T-helper 2 cell treated with Interferon-gamma antibody and Interleukin-4, amounts not matched to agents 100 ng/mL and 5 ng/mL, for 36 hours (primary cell): ENCODE measurements around the gene HOOK2. TPM values are rescaled to one million over a fixed set of nuclear protein-coding genes. Genes with fewer than 3 reads are reported as not detected.

ENCODE experiments used
- intact Hi-C: fragments of 100-400 bp; cut with micrococcal nuclease; formaldehyde crosslinking; loops from one replicate; pipeline ENCODE4 v1.15.1; 2023
- total RNA-seq: library from RNA; stranded (reverse); gene quantifications from 2 replicates; pipeline ENCODE4 v1.2.3, GENCODE V29; 2022

The HOOK2 gene
- total RNA-seq, 1 donor from 2014 or later: 14.6 TPM

GRCh38 chr19:12793290-12794195 lies 18.2 kb upstream of the HOOK2 start:
- intact Hi-C loops: loop anchor here (2.0 to 5.0 kb wide), 4 partner anchors 71 to 1356 kb away; partner anchors contain the start of genes DHPS, IER2, ODAD3 and PRKCSH

DNA sequence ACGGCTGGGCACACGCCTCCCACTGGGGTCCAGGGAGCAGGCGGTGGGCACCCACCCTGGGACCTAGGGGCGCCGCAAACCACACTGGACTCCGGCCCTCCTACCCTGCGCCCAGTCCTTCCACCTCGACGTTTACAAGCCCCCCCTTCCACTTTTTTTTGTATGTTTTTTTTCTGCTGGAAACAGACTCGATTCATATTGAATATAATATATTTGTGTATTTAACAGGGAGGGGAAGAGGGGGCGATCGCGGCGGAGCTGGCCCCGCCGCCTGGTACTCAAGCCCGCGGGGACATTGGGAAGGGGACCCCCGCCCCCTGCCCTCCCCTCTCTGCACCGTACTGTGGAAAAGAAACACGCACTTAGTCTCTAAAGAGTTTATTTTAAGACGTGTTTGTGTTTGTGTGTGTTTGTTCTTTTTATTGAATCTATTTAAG lies 17.5 kb upstream of the HOOK2 start:
- intact Hi-C loops: loop anchor here (2.0 to 5.0 kb wide), 4 partner anchors 70 to 1356 kb away; partner anchors contain the start of genes DHPS, IER2, ODAD3 and PRKCSH

DNA sequence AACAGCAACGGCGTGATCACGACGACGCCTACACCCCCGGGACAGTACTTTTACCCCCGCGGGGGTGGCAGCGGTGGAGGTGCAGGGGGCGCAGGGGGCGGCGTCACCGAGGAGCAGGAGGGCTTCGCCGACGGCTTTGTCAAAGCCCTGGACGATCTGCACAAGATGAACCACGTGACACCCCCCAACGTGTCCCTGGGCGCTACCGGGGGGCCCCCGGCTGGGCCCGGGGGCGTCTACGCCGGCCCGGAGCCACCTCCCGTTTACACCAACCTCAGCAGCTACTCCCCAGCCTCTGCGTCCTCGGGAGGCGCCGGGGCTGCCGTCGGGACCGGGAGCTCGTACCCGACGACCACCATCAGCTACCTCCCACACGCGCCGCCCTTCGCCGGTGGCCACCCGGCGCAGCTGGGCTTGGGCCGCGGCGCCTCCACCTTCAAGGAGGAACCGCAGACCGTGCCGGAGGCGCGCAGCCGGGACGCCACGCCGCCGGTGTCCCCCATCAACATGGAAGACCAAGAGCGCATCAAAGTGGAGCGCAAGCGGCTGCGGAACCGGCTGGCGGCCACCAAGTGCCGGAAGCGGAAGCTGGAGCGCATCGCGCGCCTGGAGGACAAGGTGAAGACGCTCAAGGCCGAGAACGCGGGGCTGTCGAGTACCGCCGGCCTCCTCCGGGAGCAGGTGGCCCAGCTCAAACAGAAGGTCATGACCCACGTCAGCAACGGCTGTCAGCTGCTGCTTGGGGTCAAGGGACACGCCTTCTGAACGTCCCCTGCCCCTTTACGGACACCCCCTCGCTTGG lies 16.9 kb upstream of the HOOK2 start:
- intact Hi-C loops: loop anchor here (2.0 to 5.0 kb wide), 4 partner anchors 69 to 1355 kb away; partner anchors contain the start of genes DHPS, IER2, ODAD3 and PRKCSH

DNA sequence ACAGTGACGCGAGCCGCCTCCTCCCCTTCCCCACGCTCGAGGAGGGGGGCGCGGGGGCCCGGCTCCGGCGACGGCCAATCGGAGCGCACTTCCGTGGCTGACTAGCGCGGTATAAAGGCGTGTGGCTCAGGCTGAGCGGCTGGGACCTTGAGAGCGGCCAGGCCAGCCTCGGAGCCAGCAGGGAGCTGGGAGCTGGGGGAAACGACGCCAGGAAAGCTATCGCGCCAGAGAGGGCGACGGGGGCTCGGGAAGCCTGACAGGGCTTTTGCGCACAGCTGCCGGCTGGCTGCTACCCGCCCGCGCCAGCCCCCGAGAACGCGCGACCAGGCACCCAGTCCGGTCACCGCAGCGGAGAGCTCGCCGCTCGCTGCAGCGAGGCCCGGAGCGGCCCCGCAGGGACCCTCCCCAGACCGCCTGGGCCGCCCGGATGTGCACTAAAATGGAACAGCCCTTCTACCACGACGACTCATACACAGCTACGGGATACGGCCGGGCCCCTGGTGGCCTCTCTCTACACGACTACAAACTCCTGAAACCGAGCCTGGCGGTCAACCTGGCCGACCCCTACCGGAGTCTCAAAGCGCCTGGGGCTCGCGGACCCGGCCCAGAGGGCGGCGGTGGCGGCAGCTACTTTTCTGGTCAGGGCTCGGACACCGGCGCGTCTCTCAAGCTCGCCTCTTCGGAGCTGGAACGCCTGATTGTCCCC lies 16.1 kb upstream of the HOOK2 start, which contains the start of gene JUNB:
Gene JUNB (plus strand): TSS at position 142 of the 706 bp plus-strand sequence. CDS start 286 bp downstream, at position 428.
- intact Hi-C loops: loop anchor here (1.0 to 5.0 kb wide), 5 partner anchors 9 to 1354 kb away; partner anchors contain the start of genes DHPS, IER2, ODAD3 and PRKCSH

- intact Hi-C loops: loop anchor here (1.0 to 5.0 kb wide), 4 partner anchors 8 to 1353 kb away; partner anchors contain the start of genes DHPS, IER2, ODAD3 and PRKCSH
These were observed 15.4 kb upstream of the HOOK2 start for GRCh38 chr19:12790628-12791344.

GRCh38 chr19:12789904-12790619 lies 14.7 kb upstream of the HOOK2 start:
- intact Hi-C loops: loop anchor here (1.0 to 5.0 kb wide), 4 partner anchors 13 to 1353 kb away; partner anchors contain the start of genes DHPS, IER2, ODAD3 and PRKCSH

GRCh38 chr19:12789098-12789903 lies 13.9 kb upstream of the HOOK2 start:
- intact Hi-C loops: loop anchor here (1.0 kb wide), 1 partner anchor 12 kb away; no protein-coding TSS in a partner anchor

DNA sequence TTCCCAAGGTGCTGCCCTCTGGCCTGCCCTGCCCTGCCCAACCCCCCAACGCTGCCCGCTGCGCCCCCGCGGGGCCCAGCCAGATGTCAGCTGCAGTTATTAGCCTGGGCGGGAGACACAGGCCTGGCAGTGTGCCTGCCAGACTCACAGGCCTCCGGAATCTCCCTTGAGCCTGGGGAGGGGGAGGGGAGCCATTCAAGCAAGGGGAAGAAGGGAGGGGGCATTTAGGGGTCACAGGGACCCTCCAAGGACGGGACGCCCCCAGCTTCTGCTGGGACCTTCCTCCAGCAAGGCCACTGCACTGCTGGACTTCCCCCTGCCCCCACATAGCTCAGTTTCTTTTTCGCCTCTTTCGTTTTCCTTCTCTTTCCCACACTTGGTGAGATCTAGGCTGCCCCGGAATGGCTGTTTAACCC lies 13.3 kb upstream of the HOOK2 start:
- intact Hi-C loops: loop anchor here (1.0 kb wide), 1 partner anchor 11 kb away; no protein-coding TSS in a partner anchor

- intact Hi-C loops: no loop called here
These were observed 12.8 kb upstream of the HOOK2 start for GRCh38 chr19:12788042-12788681.

DNA sequence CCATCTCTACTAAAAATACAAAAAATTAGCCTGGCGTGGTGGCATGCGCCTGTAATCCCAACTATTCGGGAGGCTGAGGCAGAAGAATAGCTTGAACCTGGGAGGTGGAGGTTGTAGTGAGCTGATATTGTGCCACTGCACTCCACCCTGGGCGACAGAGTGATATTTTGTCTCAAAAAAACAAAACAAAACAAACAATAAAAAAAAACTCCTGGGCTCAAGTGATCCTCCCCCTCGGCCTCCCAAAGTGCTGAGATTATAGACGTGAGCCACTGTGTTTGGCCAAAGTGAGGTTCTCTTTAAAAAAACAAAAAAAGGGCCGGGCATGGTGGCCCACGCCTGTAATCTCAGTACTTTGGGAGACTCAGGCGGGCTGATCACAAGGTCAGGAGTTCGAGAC lies 12.1 kb upstream of the HOOK2 start:
- intact Hi-C loops: no loop called here

DNA sequence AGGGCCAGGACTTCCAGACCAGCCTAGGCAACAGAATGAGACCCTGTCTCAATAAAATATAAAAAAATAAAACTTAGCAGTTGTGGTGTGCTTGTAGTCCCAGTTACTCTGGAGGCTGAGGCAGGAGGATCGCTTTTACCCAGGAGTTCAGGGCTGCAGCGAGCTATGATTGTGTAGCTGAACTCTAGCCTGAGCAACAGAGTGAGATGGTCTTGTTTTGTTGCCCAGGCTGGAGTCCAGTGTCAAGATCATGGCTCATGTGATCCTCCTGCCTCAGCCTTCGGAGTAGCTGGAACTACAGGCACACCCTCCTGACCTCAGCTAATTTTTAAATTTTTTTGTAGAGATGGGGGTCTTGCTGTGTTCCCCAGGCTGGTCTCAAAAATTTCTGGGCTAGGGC lies 11.6 kb upstream of the HOOK2 start:
- intact Hi-C loops: no loop called here

- intact Hi-C loops: no loop called here
These were observed 11.0 kb upstream of the HOOK2 start for GRCh38 chr19:12786141-12786870.

DNA sequence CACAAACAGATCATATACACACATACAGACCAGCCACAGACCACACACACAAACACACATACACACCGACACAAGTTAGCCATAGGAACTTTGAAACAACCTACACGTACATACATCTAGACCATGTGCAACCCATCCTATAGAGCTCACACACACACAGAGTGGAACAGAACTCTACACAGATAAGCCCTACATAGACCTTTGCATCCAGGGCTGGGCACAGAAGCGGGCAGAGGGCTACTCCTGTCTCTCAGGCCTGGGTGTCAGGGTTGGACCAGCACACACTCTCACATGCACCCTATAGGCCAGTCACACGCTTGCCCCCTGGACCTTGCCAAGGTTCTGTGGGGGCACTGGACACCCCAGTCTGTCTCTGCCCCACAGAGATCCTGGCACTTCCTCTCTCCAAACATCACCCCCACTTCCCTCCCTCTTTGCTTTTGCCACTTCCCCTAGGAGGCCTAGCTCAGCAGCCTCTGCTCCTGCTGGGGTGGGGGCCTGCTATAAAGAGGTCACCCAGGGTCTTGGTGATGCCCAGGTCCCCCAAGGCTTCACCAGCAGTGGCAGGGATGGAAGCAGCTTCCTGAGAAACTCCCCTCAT lies 10.2 kb upstream of the HOOK2 start:
- intact Hi-C loops: no loop called here

- intact Hi-C loops: no loop called here
These were observed 9.6 kb upstream of the HOOK2 start for GRCh38 chr19:12784871-12785430.

DNA sequence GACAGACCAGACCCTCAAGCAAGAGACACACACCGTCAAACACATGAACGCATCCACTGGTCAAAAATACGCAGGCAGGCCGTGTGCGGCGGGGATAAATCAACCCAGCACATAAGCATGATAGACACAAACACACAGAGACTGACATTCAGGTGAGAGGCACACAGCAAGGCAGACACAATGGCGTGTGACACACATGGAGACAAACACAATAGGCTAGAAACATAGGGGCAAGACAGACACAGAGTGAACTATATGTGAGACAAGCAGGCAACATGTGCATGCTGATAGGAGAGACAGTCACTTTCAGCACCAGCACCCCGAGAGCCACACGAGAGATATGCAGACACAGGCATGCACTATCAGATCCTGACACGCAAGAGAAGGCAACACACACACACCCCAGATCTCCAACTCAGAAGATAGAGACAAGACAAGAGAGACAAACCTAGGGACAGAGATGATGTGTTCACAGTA lies 9.1 kb upstream of the HOOK2 start:
- intact Hi-C loops: no loop called here

- intact Hi-C loops: no loop called here
These were observed 8.6 kb upstream of the HOOK2 start for GRCh38 chr19:12783849-12784393.
